Mesenchymal stem cell (in vitro differentiated cells and primary cell): ENCODE results near the gene RGL2.

Experiments used
- DNase-seq: peaks from one replicate; pipeline ENCODE4 v3.0.0-alpha.2; 2013
- H2AFZ ChIP-seq: one replicate; pipeline ENCODE4 v1.6.1; 2013; ENCODE audit warnings: low read depth, mild to moderate bottlenecking, control low read depth, inconsistent platforms, low read length, moderate library complexity
- H2AK5ac ChIP-seq: 2 replicates; pipeline ENCODE4 v1.6.1; 2013; ENCODE audit warnings: low read length, moderate library complexity, mild to moderate bottlenecking, inconsistent platforms; ENCODE audit not compliant: severe bottlenecking
- H2BK120ac ChIP-seq: one replicate; pipeline ENCODE4 v1.6.1; 2013; ENCODE audit warnings: low read depth, mild to moderate bottlenecking, inconsistent platforms, low read length, moderate library complexity
- H2BK12ac ChIP-seq, 2 experiments: one replicate each; pipeline ENCODE4 v1.6.1; 2013; ENCODE audit warnings: inconsistent platforms in 2 of 2, low read length in 2 of 2, mild to moderate bottlenecking in 2 of 2, moderate library complexity in 2 of 2, control low read depth in 1 of 2
- H2BK15ac ChIP-seq: one replicate; pipeline ENCODE4 v1.6.1; 2013; ENCODE audit warnings: mild to moderate bottlenecking, low read depth, inconsistent platforms; ENCODE audit not compliant: poor library complexity, severe bottlenecking
- H2BK5ac ChIP-seq: 2 replicates; pipeline ENCODE4 v1.6.1; 2013; ENCODE audit warnings: low read depth, mild to moderate bottlenecking, low read length, control low read depth, inconsistent platforms; ENCODE audit not compliant: poor library complexity, severe bottlenecking
- H3K14ac ChIP-seq, 2 experiments: one replicate each; pipeline ENCODE4 v1.6.1; 2013; ENCODE audit warnings: inconsistent platforms in 2 of 2, low read length in 2 of 2, control low read depth in 1 of 2, mild to moderate bottlenecking in 1 of 2, moderate library complexity in 1 of 2
- H3K18ac ChIP-seq, 2 experiments: one replicate each; pipeline ENCODE4 v1.6.1; 2013; ENCODE audit warnings: inconsistent platforms in 2 of 2, low read length in 2 of 2, control low read depth in 1 of 2, low read depth in 1 of 2, mild to moderate bottlenecking in 1 of 2
- H3K23ac ChIP-seq, 2 experiments: one replicate each; pipeline ENCODE4 v1.6.1; 2013; ENCODE audit warnings: inconsistent platforms in 2 of 2, low read length in 2 of 2, mild to moderate bottlenecking in 2 of 2, moderate library complexity in 2 of 2, control low read depth in 1 of 2
- H3K27ac ChIP-seq: 2 replicates; pipeline ENCODE4 v1.5.1; 2013; ENCODE audit warnings: mild to moderate bottlenecking, moderate library complexity, low read length, control low read depth, inconsistent platforms; ENCODE audit not compliant: poor library complexity, severe bottlenecking
- H3K27me3 ChIP-seq, 2 experiments: 2 replicates each; pipeline versions ENCODE4 v1.6.1 to v1.7.0; 2013; ENCODE audit warnings: low read length in 2 of 2, mild to moderate bottlenecking in 2 of 2, moderate library complexity in 2 of 2, control low read depth in 1 of 2, inconsistent platforms in 1 of 2; ENCODE audit not compliant: control insufficient read depth in 1 of 2, insufficient read depth in 1 of 2
- H3K36me3 ChIP-seq, 2 experiments: 2 replicates each; pipeline versions ENCODE4 v1.6.1 to v1.7.0; 2013; ENCODE audit warnings: low read length in 2 of 2, control low read depth in 1 of 2, inconsistent platforms in 1 of 2, low read depth in 1 of 2, mild to moderate bottlenecking in 1 of 2; ENCODE audit not compliant: insufficient read depth in 2 of 2, control insufficient read depth in 1 of 2
- H3K4ac ChIP-seq, 2 experiments: one replicate each; pipeline ENCODE4 v1.6.1; 2013; ENCODE audit warnings: inconsistent platforms in 2 of 2, low read length in 2 of 2, mild to moderate bottlenecking in 2 of 2, moderate library complexity in 2 of 2, control low read depth in 1 of 2, low read depth in 1 of 2
- H3K4me1 ChIP-seq: 2 replicates; pipeline ENCODE4 v1.6.1; 2013; ENCODE audit warnings: low read depth, low read length, control low read depth; ENCODE audit not compliant: control insufficient read depth, insufficient read depth
- H3K4me2 ChIP-seq: 2 replicates; pipeline ENCODE4 v1.6.1; 2013; ENCODE audit warnings: low read length, mild to moderate bottlenecking, inconsistent platforms; ENCODE audit not compliant: poor library complexity, severe bottlenecking
- H3K4me3 ChIP-seq, 2 experiments: 2 replicates each; pipeline versions ENCODE4 v1.5.1 to v1.7.0; 2013; ENCODE audit warnings: low read length in 2 of 2, mild to moderate bottlenecking in 2 of 2, control low read depth in 1 of 2, low read depth in 1 of 2; ENCODE audit not compliant: insufficient read depth in 1 of 2
- H3K79me1 ChIP-seq: replicated peaks from 2 replicates; pipeline ENCODE4 v1.6.1; 2013; ENCODE audit warnings: mild to moderate bottlenecking, control low read depth, low read length, inconsistent platforms; ENCODE audit not compliant: poor library complexity, severe bottlenecking
- H3K9ac ChIP-seq: 2 replicates; pipeline ENCODE4 v1.7.0; 2013; ENCODE audit warnings: mild to moderate bottlenecking, low read length, moderate library complexity
- H3K9me3 ChIP-seq: 2 replicates; pipeline ENCODE4 v1.7.0; 2013; ENCODE audit warnings: mild to moderate bottlenecking, low read length; ENCODE audit not compliant: control insufficient read depth
- H4K8ac ChIP-seq: one replicate; pipeline ENCODE4 v1.6.1; 2013; ENCODE audit warnings: inconsistent platforms, mild to moderate bottlenecking, low read length, moderate library complexity
- H4K91ac ChIP-seq: one replicate; pipeline ENCODE4 v1.6.1; 2013; ENCODE audit warnings: mild to moderate bottlenecking, low read length, inconsistent platforms
- WGBS: methylation state at CpG from one replicate; pipeline ENCODE4 v1.1.7; 2013; ENCODE audit warnings: mixed read lengths; 5-methylcytosine and 5-hydroxymethylcytosine counted together

The RGL2 gene

GRCh38 chr6:33254591-33254990, 44.2 kb downstream of the RGL2 start:
- Histone ChIP-seq H3K4me2 (no peak overlapping the region), H3K4me1 (peaks cover 10% of the 10 kb centered on the region), H3K36me3 (peaks cover 25 to 49% of the 10 kb centered on the region in 2 experiments), H3K27ac (no peak overlapping the region), H2BK5ac (no peak overlapping the region), H3K4me3 (no peak overlapping the region), H3K9ac (no peak overlapping the region), H4K8ac (no peak overlapping the region), H3K27me3 (no peaks in the 10 kb centered on the region), H2BK12ac (no peak overlapping the region), H3K14ac (no peak overlapping the region), H2BK15ac (no peak overlapping the region), H2AK5ac (no peak overlapping the region), H2AFZ (no peak overlapping the region), H3K9me3 (no peaks in the 10 kb centered on the region), H2BK120ac (no peak overlapping the region), H3K4ac (no peak overlapping the region), H3K79me1 (peaks cover 14% of the 10 kb centered on the region), H3K18ac (no peak overlapping the region), H4K91ac (no peak overlapping the region), H3K23ac (no peak overlapping the region)
- DNase-seq, result no peak
- 98% methylated on average over 3 of the region's 4 CpGs for WGBS

- Histone ChIP-seq H2BK12ac (no peak overlapping the region), H4K8ac (no peak overlapping the region), H3K4me1 (peaks cover 14% of the 10 kb centered on the region), H2AK5ac (no peak overlapping the region), H4K91ac (no peak overlapping the region), H2BK120ac (no peak overlapping the region), H3K4me2 (no peak overlapping the region), H3K4ac (no peak overlapping the region), H2BK5ac (no peak overlapping the region), H3K27ac (no peak overlapping the region), H3K4me3 (no peak overlapping the region), H3K9me3 (no peaks in the 10 kb centered on the region), H3K79me1 (peaks cover 12% of the 10 kb centered on the region), H3K18ac (no peak overlapping the region), H3K9ac (peak overlapping the region; percentile 10), H3K27me3 (no peaks in the 10 kb centered on the region), H3K14ac (no peak overlapping the region), H3K23ac (no peak overlapping the region), H2BK15ac (no peak overlapping the region), H3K36me3 (peaks cover 19 to 35% of the 10 kb centered on the region in 2 experiments), H2AFZ (no peak overlapping the region)
- DNase-seq, result peak; percentile 14
Observed at GRCh38 chr6:33252759-33253158, 46.0 kb downstream of the RGL2 start.

- peaks cover 14% of the 10 kb centered on the region for H3K4me1 ChIP-seq
- H3K79me1 ChIP-seq, result peaks cover 12% of the 10 kb centered on the region
- no peaks in the 10 kb centered on the region for H3K9me3 ChIP-seq
- H4K8ac ChIP-seq, result no peak overlapping the region
- no peak overlapping the region for H3K18ac ChIP-seq
- H3K4me2 ChIP-seq, result no peak overlapping the region
- no peak overlapping the region for H2BK12ac ChIP-seq
- no peak overlapping the region for H2AK5ac ChIP-seq
- WGBS, result 93% methylated on average over 6 of the region's 6 CpGs
- no peak overlapping the region for H3K27ac ChIP-seq
- H3K14ac ChIP-seq, result no peak overlapping the region
- peak overlapping the region; percentile 51 for H3K9ac ChIP-seq
- no peaks in the 10 kb centered on the region for H3K27me3 ChIP-seq
- H3K4ac ChIP-seq, result no peak overlapping the region
- peaks cover 9 to 26% of the 10 kb centered on the region in 2 experiments for H3K36me3 ChIP-seq
- peak overlapping the region in 1 of 2 experiments; percentile 42 for H3K4me3 ChIP-seq
- peak; percentile 37 for DNase-seq
- H2BK5ac ChIP-seq, result no peak overlapping the region
- H4K91ac ChIP-seq, result no peak overlapping the region
- H2BK15ac ChIP-seq, result no peak overlapping the region
- H2AFZ ChIP-seq, result no peak overlapping the region
- H3K23ac ChIP-seq, result no peak overlapping the region
- no peak overlapping the region for H2BK120ac ChIP-seq
Observed at GRCh38 chr6:33251395-33252012, 47.2 kb downstream of the RGL2 start.

GRCh38 chr6:33250731-33251130, 48.0 kb downstream of the RGL2 start:
- H2AK5ac ChIP-seq, result peak overlapping the region; percentile 39
- WGBS, result 97% methylated on average over 13 of the region's 13 CpGs

More at GRCh38 chr6:33250731-33251130, 48.0 kb downstream of the RGL2 start:
- H3K4ac ChIP-seq, result peak overlapping the region in 1 of 2 experiments; percentile 53
- H3K36me3 ChIP-seq, result peaks cover 9 to 23% of the 10 kb centered on the region in 2 experiments
- no peak for DNase-seq
- H2AFZ ChIP-seq, result no peak overlapping the region
- H3K79me1 ChIP-seq, result peaks cover 12% of the 10 kb centered on the region
- H3K4me3 ChIP-seq, result peak overlapping the region in 1 of 2 experiments; percentile 89
- H4K8ac ChIP-seq, result no peak overlapping the region
- H3K14ac ChIP-seq, result no peak overlapping the region
- no peaks in the 10 kb centered on the region for H3K27me3 ChIP-seq
- H3K4me2 ChIP-seq, result no peak overlapping the region
- peaks cover 14% of the 10 kb centered on the region for H3K4me1 ChIP-seq
- peak overlapping the region; percentile 42 to 47 for H3K18ac ChIP-seq
- no peak overlapping the region for H4K91ac ChIP-seq
- H2BK15ac ChIP-seq, result no peak overlapping the region
- peak overlapping the region in 1 of 2 experiments; percentile 60 for H2BK12ac ChIP-seq
- peak overlapping the region; percentile 31 for H3K27ac ChIP-seq
- no peak overlapping the region for H3K23ac ChIP-seq
- no peak overlapping the region for H2BK120ac ChIP-seq
- no peak overlapping the region for H2BK5ac ChIP-seq
- no peaks in the 10 kb centered on the region for H3K9me3 ChIP-seq
- H3K9ac ChIP-seq, result peak overlapping the region; percentile 97
